Endothelial cell of umbilical vein (primary cell): ENCODE results near the gene GATAD2A. TPM values are rescaled to one million over a fixed set of nuclear protein-coding genes. Genes with fewer than 3 reads are reported as not detected.

ENCODE experiments used
- BruUV-seq: library from RNA; stranded (reverse); fragments of 400-500 nt; replicated peaks from 2 replicates; lab custom pipeline; 2021; lab: Mats Ljungman, UMichigan
- CTCF ChIA-PET: fragments of 300-600, 350-600 bp; sonication (Branson Sonifier 250); formaldehyde crosslinking; loops from one replicate; lab custom pipeline; 2021; ENCODE audit warnings: antibody characterized with exemption, inconsistent platforms; lab: Charles Lee
- POLR2A ChIA-PET: fragments of 300-600, 350-600 bp; sonication (Branson Sonifier 250); formaldehyde crosslinking; loops from one replicate; lab custom pipeline; 2021; ENCODE audit warnings: antibody characterized with exemption, inconsistent platforms; lab: Charles Lee
- DNase-seq: peaks from one replicate; pipeline ENCODE4 v3.0.0-alpha.2; 2011; ENCODE audit warnings: low read depth, low spot score
- FAIRE-seq: peaks from 2 replicates; lab custom pipeline; 2011; peaks lifted over from hg19 to GRCh38; lab: Jason Lieb, UNC
- H2AFZ ChIP-seq: 2 replicates; pipeline ENCODE4 v1.6.0; 2012; ENCODE audit warnings: low read depth, low read length, control low read depth, inconsistent platforms
- H3K27ac ChIP-seq: 2 replicates; pipeline ENCODE4 v1.5.1; 2011; ENCODE audit warnings: low read depth, mild to moderate bottlenecking, control low read depth, low read length, moderate library complexity; ENCODE audit not compliant: insufficient read depth
- H3K27me3 ChIP-seq, 2 experiments: 2 replicates each; pipeline versions ENCODE4 v1.6.0 to v1.6.1; 2011; ENCODE audit warnings: low read length in 2 of 2, mixed read lengths in 1 of 2; ENCODE audit not compliant: control insufficient read depth in 2 of 2, insufficient read depth in 2 of 2
- H3K36me3 ChIP-seq, 2 experiments: 2 replicates in 1 of 2; 3 replicates in 1 of 2; pipeline ENCODE4 v1.5.1; 2011; ENCODE audit warnings: low read length in 2 of 2, mild to moderate bottlenecking in 1 of 2, moderate library complexity in 1 of 2; ENCODE audit not compliant: control insufficient read depth in 2 of 2, insufficient read depth in 2 of 2; ENCODE audit errors: extremely low read depth in 1 of 2
- H3K4me1 ChIP-seq: 3 replicates; pipeline ENCODE4 v1.5.1; 2011; ENCODE audit warnings: mild to moderate bottlenecking, low read length; ENCODE audit not compliant: control insufficient read depth, insufficient read depth; ENCODE audit errors: extremely low read depth
- H3K4me2 ChIP-seq: 2 replicates; pipeline ENCODE4 v1.6.1; 2011; ENCODE audit warnings: low read length, control low read depth, mixed read lengths; ENCODE audit not compliant: insufficient read depth
- H3K4me3 ChIP-seq, 3 experiments: fragments of 200-600 bp in 1 of 3; sonication (generic), shearing (Covaris generic) in 1 of 3; replicated peaks in 1 of 3; 2 replicates each; pipeline ENCODE4 v1.5.1; 2011 to 2016; ENCODE audit warnings: control low read depth in 3 of 3, low read length in 3 of 3, mild to moderate bottlenecking in 2 of 3, inconsistent platforms in 1 of 3, low read depth in 1 of 3, moderate library complexity in 1 of 3; ENCODE audit not compliant: insufficient read depth in 1 of 3
- H3K79me2 ChIP-seq: 2 replicates; pipeline ENCODE4 v1.6.0; 2012; ENCODE audit warnings: low read length, inconsistent platforms; ENCODE audit not compliant: control insufficient read depth, insufficient read depth
- H3K9ac ChIP-seq: replicated peaks from 2 replicates; pipeline ENCODE3; 2011; ENCODE audit warnings: low read length, control low read depth; ENCODE audit not compliant: insufficient read depth; ENCODE audit errors: extremely low read depth
- H3K9me1 ChIP-seq: replicated peaks from 3 replicates; pipeline ENCODE4 v1.6.0; 2011; ENCODE audit warnings: mild to moderate bottlenecking, low read length; ENCODE audit not compliant: control insufficient read depth, insufficient read depth; ENCODE audit errors: extremely low read depth
- H3K9me3 ChIP-seq: replicated peaks from 2 replicates; pipeline ENCODE4 v1.5.1; 2012; ENCODE audit warnings: low read length, inconsistent platforms; ENCODE audit not compliant: control insufficient read depth, insufficient read depth
- H4K20me1 ChIP-seq: replicated peaks from 2 replicates; pipeline ENCODE3; 2011; ENCODE audit warnings: mild to moderate bottlenecking, low read length; ENCODE audit not compliant: control insufficient read depth, insufficient read depth; ENCODE audit errors: extremely low read depth
- CTCF ChIP-seq, 2 donors: IDR thresholded peaks; 1 replicate in 1 of 2; 2 replicates in 1 of 2; pipeline ENCODE4 v1.5.1; 2011; ENCODE audit warnings: low read length in 2 of 2, mild to moderate bottlenecking in 2 of 2, moderate library complexity in 2 of 2, control low read depth in 1 of 2, inconsistent platforms in 1 of 2, low read depth in 1 of 2; ENCODE audit not compliant: insufficient read depth in 1 of 2; ENCODE audit errors: extremely low read depth in 1 of 2
- EZH2 ChIP-seq: IDR thresholded peaks from 2 replicates; pipeline ENCODE4 v1.6.1; 2012; ENCODE audit warnings: borderline replicate concordance, low read depth, mild to moderate bottlenecking, moderate library complexity, low read length, inconsistent platforms; ENCODE audit not compliant: severe bottlenecking
- FOS ChIP-seq: IDR thresholded peaks from 2 replicates; pipeline ENCODE4 v1.6.1; 2011; ENCODE audit warnings: mild to moderate bottlenecking, low read length, moderate library complexity, borderline replicate concordance; ENCODE audit not compliant: insufficient read depth
- GATA2 ChIP-seq: IDR thresholded peaks from 2 replicates; pipeline ENCODE4 v1.7.0; 2011; ENCODE audit warnings: low read depth, mild to moderate bottlenecking, moderate library complexity, mixed read lengths, low read length; ENCODE audit not compliant: insufficient read length, insufficient read depth
- JUN ChIP-seq: IDR thresholded peaks from 2 replicates; pipeline ENCODE4 v1.6.1; 2011; ENCODE audit warnings: borderline replicate concordance, low read depth; ENCODE audit not compliant: insufficient read length, insufficient read depth
- MYC ChIP-seq: IDR thresholded peaks from one replicate; pipeline ENCODE4 v1.6.1; 2011; ENCODE audit warnings: mild to moderate bottlenecking, low read depth, low read length
- POLR2A ChIP-seq: IDR thresholded peaks from 2 replicates; pipeline ENCODE4 v1.6.1; 2012; ENCODE audit warnings: low read depth, mild to moderate bottlenecking, control low read depth, low read length
- POLR2AphosphoS5 ChIP-seq: IDR thresholded peaks from 2 replicates; pipeline ENCODE4 v1.6.1; 2012; ENCODE audit warnings: low read depth, mild to moderate bottlenecking, control low read depth, low read length, moderate library complexity; ENCODE audit not compliant: insufficient read depth
- dilution Hi-C: fragments of 300-500 bp; cut with MboI; formaldehyde crosslinking; loops from one replicate; pipeline ENCODE4 v1.15.0; 2019; ENCODE audit warnings: low sequenced_read_pairs; ENCODE audit not compliant: extremely low pct_ligation_motif_present
- intact Hi-C: fragments of 100-400 bp; cut with micrococcal nuclease; formaldehyde crosslinking; loops from one replicate; pipeline ENCODE4 v1.10.0; 2022
- polyA plus RNA-seq, 4 experiments: library from polyadenylated mRNA; depleted of rRNA in 3 of 4; stranded (reverse) in 3 of 4; unstranded in 1 of 4; fragments of >200 nt; gene quantifications; 2 replicates each; pipeline versions ENCODE4 v1.2.1 to v1.2.3, GENCODE V29; 2011 to 2012; ENCODE audit warnings: missing spikeins in 1 of 4
- total RNA-seq: library from RNA; stranded (reverse); gene quantifications from 2 replicates; pipeline ENCODE4 v1.2.3, GENCODE V29; 2021
- TF ChIP-seq, protein P1 (sequence below): IDR thresholded peaks from 2 replicates; pipeline ENCODE4 v1.6.1; 2011; ENCODE audit not compliant: insufficient read depth, insufficient read length

GATAD2A gene
- total and polyA plus RNA-seq, 2 donors (not counting 3 experiments of a cell fraction or from before 2014, with no cell fraction given) = 27.3 to 134 TPM

- Histone ChIP-seq H3K9me3 (no peaks in the 10 kb centered on the region), H3K79me2 (peaks cover 91% of the 10 kb centered on the region), H3K9me1 (no peaks in the 10 kb centered on the region), H3K9ac (no peak overlapping the region), H4K20me1 (no peaks in the 10 kb centered on the region), H3K4me1 (no peaks in the 10 kb centered on the region), H3K27me3 (no peaks in the 10 kb centered on the region), H3K4me3 (no peak overlapping the region), H3K27ac (no peak overlapping the region), H3K4me2 (no peak overlapping the region), H3K36me3 (no peaks in the 10 kb centered on the region), H2AFZ (no peak overlapping the region)
- no TSS peak for BruUV-seq
- FAIRE-seq = no peak
- POLR2A ChIA-PET = no interaction called here
- no peak for TF ChIP-seq POLR2AphosphoS5
- DNase-seq = no peak
- dilution Hi-C loops (no loop called here), intact Hi-C loops (no loop called here)
- CTCF ChIA-PET = no interaction called here
These were observed 33.1 kb downstream of the GATAD2A start for GRCh38 chr19:19438366-19439175.

DNA sequence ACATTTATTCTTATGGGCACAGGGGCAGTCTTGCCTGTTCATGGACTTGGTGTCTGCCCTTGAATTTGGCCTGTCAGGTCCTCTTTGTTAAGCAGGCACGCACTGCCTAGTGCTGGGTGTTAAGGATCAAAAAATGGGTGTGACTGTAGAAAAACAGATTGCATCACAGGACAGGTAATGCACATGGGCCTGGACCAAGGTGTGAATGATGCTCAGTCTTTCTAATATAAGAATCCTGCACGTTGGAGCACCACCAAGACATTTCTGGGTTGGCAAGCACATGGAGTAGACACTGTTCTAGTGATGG is 33.7 kb downstream of the GATAD2A start:
- ChIA-PET POLR2A (no interaction called here), CTCF (no interaction called here)
- no peaks in the 10 kb centered on the region for H3K9me3 ChIP-seq
- no peak overlapping the region for H3K9ac ChIP-seq
- no peaks in the 10 kb centered on the region for H3K27me3 ChIP-seq
- no peak for DNase-seq
- H2AFZ ChIP-seq = no peak overlapping the region
- H3K4me2 ChIP-seq = no peak overlapping the region
- no peak overlapping the region for H3K27ac ChIP-seq
- H3K36me3 ChIP-seq = no peaks in the 10 kb centered on the region
- no peaks in the 10 kb centered on the region for H4K20me1 ChIP-seq
- TF ChIP-seq POLR2AphosphoS5 (no peak), MYC (no peak), CTCF (IDR thresholded peaks at IDR 0.05; ENCODE audit: extremely low read depth in 1 of 2, insufficient read depth in 1 of 2, low read depth in 1 of 2, low read length in 2 of 2) (no peak), EZH2 (no peak), GATA2 (no peak), POLR2A (no peak), JUN (no peak), FOS (no peak)
- TF ChIP-seq, protein P1, sequence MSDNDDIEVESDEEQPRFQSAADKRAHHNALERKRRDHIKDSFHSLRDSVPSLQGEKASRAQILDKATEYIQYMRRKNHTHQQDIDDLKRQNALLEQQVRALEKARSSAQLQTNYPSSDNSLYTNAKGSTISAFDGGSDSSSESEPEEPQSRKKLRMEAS = no peak
- H3K79me2 ChIP-seq = peaks cover 91% of the 10 kb centered on the region
- intact Hi-C loops (no loop called here), dilution Hi-C loops (no loop called here)
- no peak for FAIRE-seq
- no peak overlapping the region for H3K4me3 ChIP-seq
- H3K9me1 ChIP-seq = no peaks in the 10 kb centered on the region
- H3K4me1 ChIP-seq = no peaks in the 10 kb centered on the region
- no TSS peak for BruUV-seq
